Measurements from ENCODE around the gene ANAPC4.
"Not testable (repeated sequence)": the region's sequence is repeated elsewhere in the genome, so short reads cannot be mapped to it uniquely, and the experiment has no call there.

ANAPC4 gene

DNA sequence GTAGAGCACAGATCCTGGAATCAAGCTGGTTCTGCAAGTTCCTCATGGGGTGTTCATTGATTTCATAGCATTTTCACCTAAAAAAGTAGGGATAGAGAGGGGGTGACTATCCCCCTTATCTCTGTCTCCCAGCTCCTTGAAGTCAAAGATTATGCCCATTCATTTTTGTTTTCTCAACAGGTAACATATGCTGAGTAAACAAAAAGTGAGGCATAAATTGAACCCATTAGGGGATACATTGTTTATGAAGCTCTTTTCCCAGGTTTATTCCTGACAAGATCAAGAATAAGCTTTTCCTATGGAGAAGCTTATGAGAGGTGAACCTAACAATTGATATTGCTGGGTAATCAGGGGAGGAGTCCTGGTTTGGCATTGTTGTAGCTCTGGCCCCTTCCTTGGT is 9.2 kb upstream of the ANAPC4 start:
- Histone ChIP-seq H3K4me1 (ENCODE audit: control insufficient read depth, insufficient read depth, low read length) (no peaks in the 10 kb centered on the region; the same call in 1 of the 2 replicates), H3K36me3 (ENCODE audit: control insufficient read depth in 2 of 2, insufficient read depth in 1 of 2, low read length in 2 of 2) (peaks cover 0 to 9% of the 10 kb centered on the region in 2 experiments; a peak in 1 of 3 replicates), H3K4me3 (ENCODE audit: low read depth, low read length) (no peak overlapping the region), H3K9me3 (ENCODE audit: control insufficient read depth, insufficient read depth, low read depth, low read length) (no peaks in the 10 kb centered on the region), H3K27ac (ENCODE audit: extremely low read depth, low read depth, low read length) (no peak overlapping the region)
- TF ChIP-seq OVOL3 (tag by site-specific recombination; IDR thresholded peaks at IDR 0.05) = no peak
- no peak for TF ChIP-seq ZBTB21 (tag by site-specific recombination; IDR thresholded peaks at IDR 0.05)
- TF ChIP-seq, protein P1, sequence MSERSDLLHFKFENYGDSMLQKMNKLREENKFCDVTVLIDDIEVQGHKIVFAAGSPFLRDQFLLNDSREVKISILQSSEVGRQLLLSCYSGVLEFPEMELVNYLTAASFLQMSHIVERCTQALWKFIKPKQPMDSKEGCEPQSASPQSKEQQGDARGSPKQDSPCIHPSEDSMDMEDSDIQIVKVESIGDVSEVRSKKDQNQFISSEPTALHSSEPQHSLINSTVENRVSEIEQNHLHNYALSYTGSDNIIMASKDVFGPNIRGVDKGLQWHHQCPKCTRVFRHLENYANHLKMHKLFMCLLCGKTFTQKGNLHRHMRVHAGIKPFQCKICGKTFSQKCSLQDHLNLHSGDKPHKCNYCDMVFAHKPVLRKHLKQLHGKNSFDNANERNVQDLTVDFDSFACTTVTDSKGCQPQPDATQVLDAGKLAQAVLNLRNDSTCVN (tag by site-specific recombination; optimal IDR thresholded peaks at IDR 0.05) = no peak
- TF ChIP-seq, protein P2, sequence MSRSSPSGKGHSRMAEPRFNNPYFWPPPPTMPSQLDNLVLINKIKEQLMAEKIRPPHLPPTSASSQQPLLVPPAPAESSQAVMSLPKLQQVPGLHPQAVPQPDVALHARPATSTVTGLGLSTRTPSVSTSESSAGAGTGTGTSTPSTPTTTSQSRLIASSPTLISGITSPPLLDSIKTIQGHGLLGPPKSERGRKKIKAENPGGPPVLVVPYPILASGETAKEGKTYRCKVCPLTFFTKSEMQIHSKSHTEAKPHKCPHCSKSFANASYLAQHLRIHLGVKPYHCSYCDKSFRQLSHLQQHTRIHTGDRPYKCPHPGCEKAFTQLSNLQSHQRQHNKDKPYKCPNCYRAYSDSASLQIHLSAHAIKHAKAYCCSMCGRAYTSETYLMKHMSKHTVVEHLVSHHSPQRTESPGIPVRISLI (tag by site-specific recombination; IDR thresholded peaks at IDR 0.05) = no peak
- no peak for TF ChIP-seq ZNF341 (tag by site-specific recombination; IDR thresholded peaks at IDR 0.05; ENCODE audit: low read depth)
- TF ChIP-seq ZNF416 (tag by site-specific recombination; IDR thresholded peaks at IDR 0.05) = no peak
- no peak for TF ChIP-seq ZNF202 (tag by site-specific recombination; IDR thresholded peaks at IDR 0.05; ENCODE audit: borderline replicate concordance)
- CTCF ChIA-PET = interaction anchor here (0.9 to 5.0 kb wide), 6 partner anchors 11 to 388 kb away, joined by 3 to 25 read pairs (median 5); partner anchors contain the start of gene ZCCHC4
- POLR2A ChIA-PET = no interaction called here

DNA sequence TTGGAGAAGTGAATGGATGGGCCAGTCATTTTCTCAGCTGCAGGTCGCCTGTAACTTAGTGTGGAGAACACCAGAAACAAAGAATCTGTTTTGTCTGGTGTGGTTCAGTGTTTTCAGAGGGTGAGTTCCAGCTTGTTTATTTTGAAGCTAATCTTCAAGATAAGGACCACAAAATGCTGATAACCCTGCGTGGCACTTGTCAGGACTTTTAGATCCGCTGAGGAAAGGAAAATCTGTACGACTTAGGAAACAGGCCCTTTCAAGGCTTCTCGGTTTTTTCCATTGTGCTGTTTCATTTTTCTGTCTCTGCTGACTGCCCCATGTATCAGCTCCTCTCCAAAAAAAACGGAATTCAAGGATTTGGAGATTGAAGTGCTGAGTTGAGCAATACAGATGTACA is 8.7 kb upstream of the ANAPC4 start:
- CTCF ChIA-PET = interaction anchor here (0.7 to 5.0 kb wide), 6 partner anchors 10 to 193 kb away, joined by 3 to 25 read pairs (median 6); partner anchors contain the start of gene ZCCHC4
- Histone ChIP-seq H3K27ac (ENCODE audit: extremely low read depth, low read depth, low read length) (no peak overlapping the region), H3K36me3 (ENCODE audit: control insufficient read depth in 2 of 2, insufficient read depth in 1 of 2, low read length in 2 of 2) (peaks cover 0 to 9% of the 10 kb centered on the region in 2 experiments; a peak in 1 of 3 replicates), H3K9me3 (ENCODE audit: control insufficient read depth, insufficient read depth, low read depth, low read length) (no peaks in the 10 kb centered on the region), H3K4me3 (ENCODE audit: low read depth, low read length) (no peak overlapping the region), H3K4me1 (ENCODE audit: control insufficient read depth, insufficient read depth, low read length) (no peaks in the 10 kb centered on the region; the same call in 1 of the 2 replicates)
- TF ChIP-seq OVOL3 (tag by site-specific recombination; IDR thresholded peaks at IDR 0.05) (no peak), FEZF1 (tag by site-specific recombination; IDR thresholded peaks at IDR 0.05) (peak; percentile 51; the same call in 1 of the 2 replicates), ZNF174 (tag by site-specific recombination; IDR thresholded peaks at IDR 0.05) (no peak), ZNF580 (tag by site-specific recombination; IDR thresholded peaks at IDR 0.05) (no peak), ZNF2 (tag by site-specific recombination; IDR thresholded peaks at IDR 0.05) (no peak)
- POLR2A ChIA-PET = no interaction called here

DNA sequence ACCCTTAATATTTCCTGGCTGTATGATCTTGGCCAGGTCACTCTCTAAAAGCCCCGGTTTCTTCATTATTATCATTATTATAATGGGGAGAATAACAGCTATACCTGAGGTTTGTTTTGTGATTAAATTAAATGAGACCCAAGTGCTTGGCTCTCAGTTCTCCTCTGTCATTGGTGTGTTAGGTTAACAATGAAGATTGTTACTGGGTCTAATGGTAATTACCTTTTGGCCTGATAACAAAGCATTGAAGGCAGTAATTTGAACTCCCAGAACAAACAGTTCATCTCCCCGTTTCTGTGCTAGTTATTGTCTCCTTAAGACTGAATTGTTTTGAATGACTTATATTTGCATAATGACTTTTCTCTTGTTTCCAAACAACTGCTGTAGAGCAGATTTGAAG is 6.8 kb upstream of the ANAPC4 start:
- Histone ChIP-seq H3K4me3 (ENCODE audit: low read depth, low read length) (no peak overlapping the region), H3K4me1 (ENCODE audit: control insufficient read depth, insufficient read depth, low read length) (peaks cover 3% of the 10 kb centered on the region; the same call in 1 of the 2 replicates), H3K9me3 (ENCODE audit: control insufficient read depth, insufficient read depth, low read depth, low read length) (no peaks in the 10 kb centered on the region), H3K36me3 (ENCODE audit: control insufficient read depth in 2 of 2, insufficient read depth in 1 of 2, low read length in 2 of 2) (peaks cover 0 to 1% of the 10 kb centered on the region in 2 experiments; a peak in 1 of 3 replicates), H3K27ac (ENCODE audit: extremely low read depth, low read depth, low read length) (no peak overlapping the region)
- ChIA-PET POLR2A (no interaction called here), CTCF (interaction anchor here (0.6 kb wide), 1 partner anchor 435 kb away, joined by 3 read pairs; no protein-coding TSS in a partner anchor)
- no peak for TF ChIP-seq ZNF157 (tag by site-specific recombination; IDR thresholded peaks at IDR 0.05)
- TF ChIP-seq ZNF501 (tag by site-specific recombination; IDR thresholded peaks at IDR 0.05) = no peak
- TF ChIP-seq KLF8 (tag by site-specific recombination; IDR thresholded peaks at IDR 0.05) = no peak
- no peak for TF ChIP-seq KLF1 (tag by site-specific recombination; IDR thresholded peaks at IDR 0.05)
- no peak for TF ChIP-seq ZNF274 (IDR thresholded peaks at IDR 0.05; ENCODE audit: low read length)
- no peak for TF ChIP-seq ZNF274 (tag by site-specific recombination; IDR thresholded peaks at IDR 0.05; ENCODE audit: borderline replicate concordance)
- TF ChIP-seq, protein P3, sequence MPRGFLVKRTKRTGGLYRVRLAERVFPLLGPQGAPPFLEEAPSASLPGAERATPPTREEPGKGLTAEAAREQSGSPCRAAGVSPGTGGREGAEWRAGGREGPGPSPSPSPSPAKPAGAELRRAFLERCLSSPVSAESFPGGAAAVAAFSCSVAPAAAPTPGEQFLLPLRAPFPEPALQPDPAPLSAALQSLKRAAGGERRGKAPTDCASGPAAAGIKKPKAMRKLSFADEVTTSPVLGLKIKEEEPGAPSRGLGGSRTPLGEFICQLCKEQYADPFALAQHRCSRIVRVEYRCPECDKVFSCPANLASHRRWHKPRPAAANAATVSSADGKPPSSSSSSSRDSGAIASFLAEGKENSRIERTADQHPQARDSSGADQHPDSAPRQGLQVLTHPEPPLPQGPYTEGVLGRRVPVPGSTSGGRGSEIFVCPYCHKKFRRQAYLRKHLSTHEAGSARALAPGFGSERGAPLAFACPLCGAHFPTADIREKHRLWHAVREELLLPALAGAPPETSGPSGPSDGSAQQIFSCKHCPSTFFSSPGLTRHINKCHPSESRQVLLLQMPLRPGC (tag by site-specific recombination; IDR thresholded peaks at IDR 0.05) = no peak
- TF ChIP-seq SCRT1 (tag by site-specific recombination; IDR thresholded peaks at IDR 0.05; ENCODE audit: borderline replicate concordance) = no peak
- no peak for TF ChIP-seq MYNN (tag by site-specific recombination; IDR thresholded peaks at IDR 0.05; ENCODE audit: borderline replicate concordance)
- TF ChIP-seq ZNF366 (tag by site-specific recombination; conservative IDR thresholded peaks at IDR 0.05) = no peak
- no peak for TF ChIP-seq ZNF510 (tag by site-specific recombination; IDR thresholded peaks at IDR 0.05; ENCODE audit: insufficient replicate concordance)
- TF ChIP-seq, protein P4, sequence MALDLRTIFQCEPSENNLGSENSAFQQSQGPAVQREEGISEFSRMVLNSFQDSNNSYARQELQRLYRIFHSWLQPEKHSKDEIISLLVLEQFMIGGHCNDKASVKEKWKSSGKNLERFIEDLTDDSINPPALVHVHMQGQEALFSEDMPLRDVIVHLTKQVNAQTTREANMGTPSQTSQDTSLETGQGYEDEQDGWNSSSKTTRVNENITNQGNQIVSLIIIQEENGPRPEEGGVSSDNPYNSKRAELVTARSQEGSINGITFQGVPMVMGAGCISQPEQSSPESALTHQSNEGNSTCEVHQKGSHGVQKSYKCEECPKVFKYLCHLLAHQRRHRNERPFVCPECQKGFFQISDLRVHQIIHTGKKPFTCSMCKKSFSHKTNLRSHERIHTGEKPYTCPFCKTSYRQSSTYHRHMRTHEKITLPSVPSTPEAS (tag by site-specific recombination; IDR thresholded peaks at IDR 0.05) = no peak
- TF ChIP-seq ZNF423 (tag by site-specific recombination; IDR thresholded peaks at IDR 0.05) = no peak

- H3K36me3 ChIP-seq (ENCODE audit: control insufficient read depth in 2 of 2, insufficient read depth in 1 of 2, low read length in 2 of 2); H3K9me3 ChIP-seq (ENCODE audit: control insufficient read depth, insufficient read depth, low read depth, low read length); POLR2A ChIA-PET; H3K4me1 ChIP-seq (ENCODE audit: control insufficient read depth, insufficient read depth, low read length); H3K4me3 ChIP-seq (ENCODE audit: low read depth, low read length); H3K27ac ChIP-seq (ENCODE audit: extremely low read depth, low read depth, low read length); CTCF ChIA-PET: not testable (repeated sequence)
Measured at GRCh38 chr4:25372549-25372948, 4.5 kb upstream of the ANAPC4 start.
